HFFc6 (cell line): Measurements from ENCODE around the gene SPESP1. TPM values are rescaled to one million over a fixed set of nuclear protein-coding genes. Genes with fewer than 3 reads are reported as not detected.

Experiments used
- DNase-seq: peaks from one replicate; pipeline ENCODE4 v3.0.0-alpha.2; 2018
- H3K27ac Mint-ChIP-seq: 2 replicates; pipeline ENCODE4 v1.8.0; 2020; ENCODE audit warnings: mild to moderate bottlenecking, mixed read lengths
- H3K27me3 Mint-ChIP-seq: 2 replicates; pipeline ENCODE4 v1.8.0; 2021; ENCODE audit warnings: mild to moderate bottlenecking, moderate library complexity, mixed read lengths; ENCODE audit not compliant: insufficient read depth
- H3K36me3 Mint-ChIP-seq: 2 replicates; pipeline ENCODE4 v1.8.0; 2021; ENCODE audit warnings: low read depth, mixed read lengths
- H3K4me1 Mint-ChIP-seq: 2 replicates; pipeline ENCODE4 v1.8.0; 2020; ENCODE audit warnings: low read depth, mixed read lengths
- H3K4me3 Mint-ChIP-seq: 2 replicates; pipeline ENCODE4 v1.8.0; 2020; ENCODE audit warnings: mild to moderate bottlenecking, moderate library complexity, mixed read lengths
- H3K9me3 Mint-ChIP-seq: 2 replicates; pipeline ENCODE4 v1.8.0; 2020; ENCODE audit warnings: mild to moderate bottlenecking, mixed read lengths
- CTCF ChIP-seq: fragments of 200-600 bp; sonication (generic); IDR thresholded peaks from 2 replicates; pipeline ENCODE4 v1.5.0; 2021; ENCODE audit warnings: antibody characterized with exemption, mild to moderate bottlenecking
- long read RNA-seq: library from polyadenylated mRNA; unstranded; transcript quantifications from one replicate; pipeline ENCODE4 v2.0.0, GENCODE V29; 2019
- total RNA-seq, 6 experiments: library from RNA; stranded (reverse); fragmentation: NEBNext Ultra II Directional; extraction: Animal tissue kit (Norgen Biotek cat#: 25700); gene quantifications; 2 replicates in 1 of 6; 3 replicates in 5 of 6; pipeline ENCODE4 v1.2.3, GENCODE V29; 2021

The SPESP1 gene
- 1 to 10 TPM in 5 of 6 experiments, under 1 TPM in 1; 0.52 to 8.8 (median 7.9) TPM for total RNA-seq
- long read RNA-seq, partial matches to known transcripts = 0 of 1 reads
- long read RNA-seq, other reads (novel, unspliced or antisense) = 0 of 1 reads

GRCh38 chr15:68930268-68931022 lies at the start of gene SPESP1:
Gene SPESP1 (plus strand): TSS chr15:68930525. CDS start chr15:68930654, 129 bp downstream.
- peak within 1 kb of the TSS; percentile 74; the same call in 1 of the 2 replicates for H3K4me3 Mint-ChIP-seq
- peaks cover 5% of the 10 kb centered on the region for H3K27me3 Mint-ChIP-seq
- no peak for TF ChIP-seq CTCF
- peaks cover 15% of the 10 kb centered on the region for H3K4me1 Mint-ChIP-seq
- no peak for DNase-seq
- H3K27ac Mint-ChIP-seq = no peak within 1 kb of the TSS; the same call in 1 of the 2 replicates
- peaks cover 6% of the 10 kb centered on the region for H3K9me3 Mint-ChIP-seq
- H3K36me3 Mint-ChIP-seq = peaks cover 6% of the 10 kb centered on the region; the same call in 1 of the 2 replicates

DNA sequence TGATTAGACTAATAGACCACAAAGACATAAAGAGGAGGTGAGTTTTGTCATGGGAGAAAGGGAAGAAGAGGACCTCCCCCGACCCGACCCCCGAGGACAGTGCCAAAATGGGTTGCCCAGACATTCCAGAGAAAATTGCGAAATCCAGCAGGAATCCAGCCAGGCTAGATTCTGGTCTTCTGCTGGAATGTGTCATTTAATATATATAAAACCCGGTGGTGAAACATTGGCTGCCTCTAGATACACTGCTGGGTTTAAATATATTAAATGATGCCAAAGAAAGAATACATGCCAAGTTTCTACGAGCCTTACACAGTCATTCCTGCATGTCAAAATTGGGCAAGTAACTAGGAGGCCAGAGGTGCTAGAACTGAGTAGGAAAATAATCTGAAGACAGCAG lies 45.3 kb upstream of the SPESP1 start:
- H3K36me3 Mint-ChIP-seq = no peaks in the 10 kb centered on the region
- H3K27me3 Mint-ChIP-seq = peaks cover 10% of the 10 kb centered on the region; the same call in 1 of the 2 replicates
- H3K27ac Mint-ChIP-seq = no peak overlapping the region
- no peak for TF ChIP-seq CTCF
- DNase-seq = peak; percentile 23
- H3K9me3 Mint-ChIP-seq = no peaks in the 10 kb centered on the region
- H3K4me3 Mint-ChIP-seq = no peak overlapping the region
- H3K4me1 Mint-ChIP-seq = peaks cover 11% of the 10 kb centered on the region

DNA sequence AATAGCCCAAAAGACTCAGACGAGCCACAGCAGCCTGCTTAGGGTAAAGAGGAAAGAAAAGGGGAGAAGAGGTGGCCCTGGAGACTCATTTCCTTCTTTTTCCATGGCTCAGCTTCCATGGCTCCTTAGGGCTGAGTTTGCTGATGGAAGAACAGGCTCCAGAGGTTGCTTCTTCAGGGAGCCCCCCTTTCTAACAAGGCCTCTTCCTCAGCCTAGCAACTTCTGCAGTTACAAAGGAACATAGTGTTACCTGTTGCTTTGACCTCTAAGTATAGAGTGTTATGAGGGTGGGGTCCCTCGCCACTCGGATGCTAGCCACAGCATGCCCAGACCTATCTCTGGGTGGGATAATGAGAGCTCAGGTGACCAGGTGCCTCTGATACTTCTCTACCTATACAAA lies 43.2 kb upstream of the SPESP1 start:
- DNase-seq = no peak
- no peak for TF ChIP-seq CTCF
- no peak overlapping the region for H3K4me3 Mint-ChIP-seq
- H3K27ac Mint-ChIP-seq = no peak overlapping the region
- peaks cover 20% of the 10 kb centered on the region for H3K27me3 Mint-ChIP-seq
- no peaks in the 10 kb centered on the region for H3K9me3 Mint-ChIP-seq
- H3K4me1 Mint-ChIP-seq = peaks cover 11% of the 10 kb centered on the region
- H3K36me3 Mint-ChIP-seq = no peaks in the 10 kb centered on the region

DNA sequence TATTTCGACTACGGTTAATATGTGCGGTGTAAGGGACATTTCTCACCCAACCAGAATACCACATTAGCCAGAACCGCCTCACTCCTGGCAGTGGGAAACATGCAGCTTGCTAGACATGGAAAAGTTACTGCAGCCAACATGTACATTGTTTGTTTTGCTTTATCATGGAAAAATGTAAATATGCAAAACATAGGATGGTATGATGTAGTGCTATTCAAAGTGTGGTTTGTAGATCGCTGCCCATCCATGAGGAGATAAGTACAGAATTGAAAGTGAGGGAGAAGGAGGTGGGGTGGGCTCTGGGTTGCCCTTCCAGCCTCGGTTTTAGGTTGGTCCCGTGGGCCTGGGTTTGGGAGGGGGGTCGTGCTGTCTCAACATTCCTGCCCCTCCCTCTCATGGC lies 42.5 kb upstream of the SPESP1 start:
- Mint-ChIP-seq H3K9me3 (no peaks in the 10 kb centered on the region), H3K36me3 (no peaks in the 10 kb centered on the region), H3K27me3 (peaks cover 27% of the 10 kb centered on the region), H3K4me1 (peaks cover 11% of the 10 kb centered on the region), H3K27ac (no peak overlapping the region), H3K4me3 (no peak overlapping the region)
- TF ChIP-seq CTCF = no peak
- DNase-seq = no peak

DNA sequence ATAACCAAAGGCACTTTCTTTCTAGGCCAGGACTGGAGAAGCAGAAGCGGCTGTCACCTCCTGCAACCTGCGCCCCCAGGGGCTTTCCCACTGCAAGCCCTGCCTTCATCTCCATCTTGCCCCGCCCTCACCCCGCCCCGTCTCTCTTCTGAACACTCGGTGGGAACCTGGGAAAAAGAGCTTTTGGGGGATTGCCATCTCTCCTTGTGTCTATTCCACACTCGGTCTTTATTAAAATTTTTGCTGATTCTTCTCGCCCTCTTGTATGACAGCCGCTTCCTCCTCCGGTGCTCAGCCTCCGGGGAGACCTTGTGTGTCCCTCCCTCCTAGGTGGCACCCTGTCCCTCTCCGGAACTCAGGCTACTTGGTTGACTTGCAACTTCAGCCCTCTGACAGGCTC lies 41.9 kb upstream of the SPESP1 start:
- no peak for DNase-seq
- Mint-ChIP-seq H3K27ac (no peak overlapping the region), H3K4me1 (peaks cover 11% of the 10 kb centered on the region), H3K4me3 (no peak overlapping the region), H3K36me3 (no peaks in the 10 kb centered on the region), H3K27me3 (peaks cover 33% of the 10 kb centered on the region), H3K9me3 (no peaks in the 10 kb centered on the region)
- no peak for TF ChIP-seq CTCF
